ENCODE measurements around the gene KIF22.

DNA sequence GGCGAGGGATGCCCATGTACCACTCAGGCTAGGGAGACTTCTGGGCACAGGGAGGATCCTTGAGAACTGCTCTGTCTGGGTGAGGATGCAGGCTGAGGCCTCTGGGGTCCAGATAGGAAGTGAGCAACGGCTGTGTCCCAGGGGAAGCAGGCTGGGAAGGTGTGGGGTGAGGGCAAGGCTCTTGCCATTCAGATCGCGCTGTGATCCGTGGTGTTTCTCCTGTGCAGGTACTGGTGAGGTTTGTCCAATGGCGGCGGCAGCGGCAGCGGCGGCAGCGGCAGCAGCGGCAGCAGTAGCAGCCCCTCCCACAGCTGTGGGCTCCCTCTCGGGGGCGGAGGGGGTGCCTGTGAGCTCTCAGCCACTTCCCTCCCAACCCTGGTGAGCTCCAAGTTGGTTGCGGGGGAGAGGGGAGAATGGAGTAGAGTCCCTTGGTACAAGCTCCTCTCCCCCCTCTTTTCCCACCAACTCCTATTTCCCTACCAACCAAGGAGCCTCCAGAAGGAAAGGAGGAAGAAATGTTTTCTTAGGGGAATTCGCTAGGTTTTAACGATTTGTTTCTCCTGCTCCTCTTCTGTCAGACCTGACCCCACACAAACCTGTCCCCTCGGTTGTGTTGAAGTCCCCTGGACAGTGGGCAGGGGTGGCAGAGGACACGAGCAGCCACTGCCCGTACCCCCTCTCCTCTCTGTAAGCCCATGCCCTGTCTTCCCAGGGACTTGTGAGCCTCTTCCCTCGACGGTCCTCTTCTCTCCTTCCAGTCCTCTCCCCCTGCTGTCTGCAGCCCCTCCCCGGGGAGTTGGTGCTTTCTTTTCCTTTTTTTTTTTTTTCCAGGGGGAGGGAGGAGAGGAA is 19.5 kb downstream of the KIF22 start:
- TF ChIP-seq EZH2phosphoT487 (IDR thresholded peaks at IDR 0.05; ENCODE audit: borderline replicate concordance, low read length), result no peak
- no peak for TF ChIP-seq CTCF (conservative IDR thresholded peaks at IDR 0.05; ENCODE audit: low read depth, low read length)

Measured in PC-3 (cell line).